Fibroblast of skin of right biceps (primary cell): Measurements from ENCODE around the gene MKRN1.
"Not testable (repeated sequence)": the region's sequence is repeated elsewhere in the genome, so short reads cannot be mapped to it uniquely, and the experiment has no call there.

ENCODE experiments used
- DNase-seq: peaks from one replicate; pipeline ENCODE4 v3.0.0-alpha.2; 2013

MKRN1 gene

GRCh38 chr7:140484951-140485499, 5.7 kb upstream of the MKRN1 start:
- DNase-seq, result no peak

DNA sequence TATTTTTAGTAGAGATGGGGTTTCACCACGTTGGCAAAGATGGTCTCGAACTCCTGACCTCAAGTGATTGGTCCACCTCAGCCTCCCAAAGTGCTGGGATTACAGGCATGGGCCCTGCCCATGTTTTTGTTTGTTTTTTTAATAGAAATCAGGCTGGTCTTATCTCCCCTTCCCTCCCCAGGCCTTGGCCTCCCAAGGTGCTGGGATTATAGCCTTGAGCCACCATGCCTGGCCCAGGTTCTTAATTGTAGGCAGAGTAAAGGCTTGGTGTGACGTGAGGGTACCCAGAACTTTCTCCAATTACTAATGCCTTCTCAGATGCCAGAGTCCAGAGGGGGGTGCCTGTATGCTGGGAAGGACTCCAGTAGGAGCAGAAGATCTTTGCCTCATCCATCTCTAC, 5.2 kb upstream of the MKRN1 start:
- no peak for DNase-seq

GRCh38 chr7:140479739-140480084, 407 bp upstream of the MKRN1 start:
- DNase-seq, result no peak

- DNase-seq, result peak; percentile 28
Observed at GRCh38 chr7:140478246-140479061, 851 bp downstream of the MKRN1 start.

DNA sequence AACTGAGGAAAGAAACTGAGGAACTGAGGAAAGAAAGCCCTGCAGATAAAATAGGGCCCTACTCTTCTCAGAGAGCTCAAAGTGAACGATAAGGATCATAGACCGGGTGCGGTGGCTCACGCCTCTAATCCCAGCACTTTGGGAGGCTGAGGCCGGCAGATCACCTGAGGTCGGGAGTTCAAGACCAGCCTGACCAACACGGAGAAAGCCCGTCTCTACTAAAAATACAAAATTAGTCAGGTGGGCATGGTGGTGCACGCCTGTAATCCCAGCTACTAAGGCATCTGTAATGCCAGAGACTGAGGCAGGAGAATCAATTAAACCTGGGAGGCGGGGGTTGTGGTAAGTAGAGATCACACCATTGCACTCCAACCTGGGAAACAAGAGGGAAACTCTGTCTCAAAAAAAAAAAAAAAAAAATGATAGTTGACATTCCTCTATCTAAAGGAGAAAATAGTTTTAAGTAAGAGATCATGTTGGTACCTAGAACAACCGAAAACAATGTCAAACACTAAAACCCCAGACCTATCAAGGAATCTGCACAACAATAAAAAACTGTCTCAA, 2.5 kb downstream of the MKRN1 start:
- no peak for DNase-seq

- DNase-seq, result peak; percentile 29
Observed at GRCh38 chr7:140475747-140476333, 3.5 kb downstream of the MKRN1 start.

GRCh38 chr7:140463111-140463510, 16.2 kb downstream of the MKRN1 start:
- DNase-seq, result no peak

- DNase-seq, result no peak
Observed at GRCh38 chr7:140458916-140459315, 20.4 kb downstream of the MKRN1 start.

DNA sequence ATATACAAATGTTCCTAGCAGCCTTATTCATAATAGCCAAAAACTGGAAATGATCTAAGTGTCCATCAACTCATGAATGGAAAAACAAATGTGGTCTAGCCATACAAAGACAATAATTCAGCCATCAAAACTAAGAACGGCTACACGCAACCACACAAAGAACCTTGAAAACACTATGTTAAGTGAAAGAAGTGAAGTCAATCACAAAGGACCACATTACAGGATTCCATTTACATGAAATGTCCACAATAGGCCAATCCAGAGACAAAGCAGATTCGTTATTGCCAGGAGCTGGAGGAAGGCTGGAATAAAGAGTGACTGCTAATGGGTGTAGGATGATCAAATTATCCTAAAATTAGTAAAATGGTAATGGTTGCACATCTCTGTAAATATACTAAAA, 21.1 kb downstream of the MKRN1 start:
- no peak for DNase-seq

DNA sequence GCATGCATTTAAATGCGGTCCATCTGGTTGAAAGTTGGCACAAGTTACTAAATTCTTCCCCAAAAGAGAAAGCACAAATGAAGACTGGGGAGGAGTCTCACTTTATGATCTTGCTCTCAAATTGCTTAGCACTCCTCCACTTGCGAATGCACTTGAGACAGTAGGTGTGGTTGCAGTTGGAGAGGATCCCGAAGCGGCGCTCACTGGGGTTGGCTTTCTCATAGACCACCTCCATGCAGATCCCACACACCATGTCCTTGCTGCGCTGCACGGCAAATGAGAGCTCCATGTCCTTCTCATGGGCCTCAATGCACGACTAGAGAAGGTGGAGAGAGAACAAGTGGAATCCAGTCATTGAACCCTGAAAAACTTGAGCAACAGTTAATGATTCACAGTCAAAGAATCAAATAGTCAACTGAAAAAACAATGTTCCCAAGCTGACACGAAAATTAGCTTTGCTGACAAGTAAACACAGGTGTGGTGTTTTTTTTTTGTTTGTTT, 22.7 kb downstream of the MKRN1 start:
- DNase-seq, result no peak

- DNase-seq, result no peak
Observed at GRCh38 chr7:140455743-140456142, 23.6 kb downstream of the MKRN1 start.

DNA sequence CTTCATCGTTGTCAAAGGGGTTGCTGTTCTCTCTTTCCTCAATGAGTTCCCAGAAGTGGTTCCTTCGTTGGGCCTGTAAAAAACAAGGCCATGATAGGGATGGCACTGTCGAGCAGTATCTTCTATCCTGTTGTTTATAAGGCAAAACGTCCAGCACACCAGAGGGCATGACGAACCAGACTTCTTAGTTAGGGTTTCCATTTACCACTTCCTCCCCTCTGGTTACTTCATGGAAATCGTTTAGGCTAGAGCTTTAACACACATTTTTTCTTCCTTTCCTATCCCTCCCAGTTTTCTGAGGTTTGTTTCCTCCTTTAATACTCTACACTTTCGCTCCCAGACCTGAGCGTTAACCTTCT, 24.7 kb downstream of the MKRN1 start:
- no peak for DNase-seq

DNA sequence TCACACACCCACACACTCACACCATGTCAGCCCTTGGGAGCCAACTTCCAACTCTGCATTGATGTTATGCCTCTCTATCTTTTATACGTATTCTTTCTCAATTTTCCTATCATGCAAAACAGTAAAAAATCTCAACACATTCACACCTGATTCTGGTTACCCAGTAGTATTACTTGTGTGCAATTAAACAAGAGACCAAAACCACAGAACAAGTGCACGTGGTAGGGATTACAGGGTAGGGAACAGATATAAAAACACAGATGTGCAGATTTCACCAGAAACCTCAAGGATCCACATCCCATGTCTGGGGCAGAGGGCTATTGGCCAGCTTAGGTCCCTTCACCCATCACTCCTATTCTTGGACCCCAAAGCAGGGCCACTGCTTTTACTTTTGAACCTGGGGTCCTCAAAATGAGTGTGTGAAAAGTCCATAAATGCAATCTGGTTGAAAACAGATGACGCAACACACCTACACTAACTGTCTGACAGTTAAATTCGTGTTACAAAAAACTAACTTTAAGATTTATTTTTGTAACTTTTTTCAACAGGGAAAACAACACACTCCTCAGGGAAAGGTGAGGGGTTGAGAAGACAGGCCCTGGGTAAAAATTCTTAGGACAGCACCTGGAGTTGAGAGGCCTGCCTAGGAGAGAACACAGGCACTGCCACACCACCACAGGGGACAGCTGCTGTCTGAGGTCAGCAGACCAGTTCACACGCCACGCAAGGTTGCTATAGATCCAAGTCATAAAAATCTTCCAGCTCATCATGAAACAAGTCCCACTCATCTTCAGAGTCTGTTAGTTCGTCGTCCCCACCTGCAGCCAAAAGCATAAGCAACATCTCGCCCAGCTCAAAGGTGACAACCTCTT, 25.3 kb downstream of the MKRN1 start:
- DNase-seq, result not testable (repeated sequence)

- no peak for DNase-seq
Observed at GRCh38 chr7:140453273-140453672, 26.0 kb downstream of the MKRN1 start.

DNA sequence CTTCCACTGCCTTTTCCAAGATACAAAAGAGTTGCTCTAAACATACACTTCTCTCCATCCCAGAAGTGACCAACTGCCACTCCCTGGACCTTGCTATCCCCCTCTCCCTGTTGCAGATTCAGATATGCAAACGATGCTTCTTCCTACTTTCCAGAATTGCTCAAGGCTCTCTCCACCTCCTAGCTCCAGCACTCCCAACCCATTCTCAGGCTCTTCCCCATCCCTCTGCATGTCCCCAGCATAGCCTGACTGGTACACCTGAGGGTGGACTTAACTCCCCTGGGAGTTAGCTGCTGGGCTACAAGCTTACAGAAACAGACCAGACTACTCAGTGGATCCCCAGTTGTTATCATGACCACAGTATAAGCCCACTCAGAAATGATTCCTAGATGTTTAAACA, 27.6 kb downstream of the MKRN1 start:
- DNase-seq, result no peak

- DNase-seq, result no peak
Observed at GRCh38 chr7:140448781-140449480, 30.4 kb downstream of the MKRN1 start.

DNA sequence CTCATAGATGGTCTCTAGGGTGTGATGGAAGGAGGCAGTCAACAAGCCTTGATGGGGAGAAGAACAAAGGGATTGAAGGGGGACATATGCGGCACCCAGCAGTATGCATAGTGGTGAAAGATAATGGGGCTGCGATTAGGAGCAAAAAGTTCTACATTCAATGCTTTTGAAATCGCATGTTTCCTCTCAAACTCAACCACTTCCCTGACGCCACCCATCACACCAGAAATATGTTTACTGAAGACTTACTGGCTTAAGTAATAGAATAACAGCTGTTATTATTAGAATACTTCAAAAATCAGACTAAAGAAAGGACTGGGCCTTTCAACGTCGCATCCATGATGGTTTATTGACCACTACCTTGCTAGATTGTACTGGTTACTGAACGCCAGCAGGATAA, 31.5 kb downstream of the MKRN1 start:
- no peak for DNase-seq

DNA sequence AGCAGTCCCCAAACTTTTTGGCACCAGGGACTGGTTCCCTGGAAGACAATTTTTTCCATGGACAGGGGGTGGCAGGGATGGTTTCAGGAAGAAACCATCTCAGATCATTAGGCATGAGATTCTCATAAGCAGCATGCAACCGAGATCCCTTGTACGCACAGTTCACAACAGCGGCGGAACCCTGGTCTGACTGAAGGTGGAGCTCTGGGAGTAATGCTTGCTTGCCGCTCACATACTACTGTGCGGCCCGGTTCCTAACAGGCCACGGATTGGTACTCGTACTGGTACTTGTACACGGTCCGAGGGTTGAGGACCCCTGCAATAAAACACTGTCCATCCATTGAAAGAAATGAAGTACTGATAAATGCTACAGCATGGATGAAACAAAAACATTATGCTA, 32.8 kb downstream of the MKRN1 start:
- DNase-seq, result no peak

DNA sequence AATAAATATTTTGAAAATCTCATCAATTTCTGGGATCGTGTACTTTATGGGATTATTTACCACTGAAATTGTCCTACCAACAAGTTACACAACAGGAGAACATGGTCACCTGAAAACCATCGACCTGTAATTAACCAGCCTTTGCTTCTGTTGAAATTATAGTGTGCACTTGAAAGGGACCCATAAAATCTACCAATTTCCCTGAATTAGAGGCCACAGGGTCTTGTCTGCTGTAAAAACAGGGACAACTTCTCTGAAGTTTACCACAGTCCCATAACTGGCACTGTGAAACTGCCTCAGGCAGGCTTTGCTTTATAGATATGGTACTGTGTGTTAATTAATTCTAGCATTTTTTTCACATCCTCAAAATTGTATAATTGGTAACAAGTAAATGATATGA, 37.8 kb downstream of the MKRN1 start:
- DNase-seq, result no peak

GRCh38 chr7:140440593-140440992, 38.7 kb downstream of the MKRN1 start:
- no peak for DNase-seq

DNA sequence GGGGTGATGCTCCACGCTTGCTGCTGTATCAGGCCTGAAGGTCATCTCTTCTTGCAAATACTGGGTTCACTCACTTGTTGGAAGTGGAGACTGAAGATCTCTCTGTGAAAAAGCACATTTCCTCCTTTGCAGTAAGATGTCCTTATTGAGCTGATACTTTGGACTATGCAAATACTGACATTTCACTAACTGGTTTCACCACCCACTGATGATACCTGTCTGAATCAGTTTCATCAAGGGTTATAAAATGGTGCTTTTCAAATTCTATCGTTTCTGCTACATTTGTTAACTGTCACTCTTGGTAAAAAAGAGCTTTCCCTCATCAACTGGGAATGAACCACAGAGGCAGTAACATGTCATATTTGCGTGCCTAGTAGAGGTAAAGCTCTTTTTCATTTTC, 39.9 kb downstream of the MKRN1 start:
- DNase-seq, result no peak

GRCh38 chr7:140435252-140435895, 43.9 kb downstream of the MKRN1 start:
- DNase-seq, result no peak
